HK-2 (cell line): ENCODE measurements around the gene ACOT8.
"Not testable (repeated sequence)": the region's sequence is repeated elsewhere in the genome, so short reads cannot be mapped to it uniquely, and the experiment has no call there.

ENCODE experiments used
- DNase-seq: peaks from one replicate; pipeline ENCODE4 v3.0.0-alpha.2; 2018; ENCODE audit not compliant: unreplicated experiment

The ACOT8 gene

DNA sequence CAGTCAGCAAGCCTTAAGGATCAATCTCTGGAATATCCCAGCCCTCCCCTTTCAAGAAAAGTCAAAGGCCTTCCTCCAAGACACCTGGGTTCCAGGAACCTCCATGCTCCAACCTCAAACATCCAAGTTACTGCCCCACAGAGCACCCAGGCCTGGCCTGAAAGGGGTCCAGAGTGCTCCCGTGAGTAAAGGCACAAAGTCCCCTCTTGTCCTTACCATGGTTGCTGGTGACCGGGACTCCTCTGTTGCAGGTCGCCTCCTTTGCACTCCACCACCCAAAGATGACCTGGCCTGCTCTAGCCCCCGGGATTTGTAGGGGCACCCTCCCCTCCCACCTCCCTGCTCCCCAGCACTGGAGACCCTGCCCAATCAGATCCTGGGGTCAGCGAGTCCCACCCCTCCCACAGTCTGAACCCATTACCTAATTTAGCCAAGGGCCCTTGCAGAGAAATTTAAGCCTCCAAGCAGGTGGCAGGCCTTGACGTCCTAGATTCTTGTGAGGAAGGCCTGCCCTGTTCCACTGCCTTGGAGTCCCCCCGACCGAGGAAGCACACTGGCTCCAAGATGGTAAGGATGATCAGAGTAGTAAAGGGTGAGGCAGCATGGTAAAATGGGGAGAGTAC is 30.1 kb downstream of the ACOT8 start, which contains the start of gene TNNC2:
TSS of gene TNNC2 (minus strand) at position 283 of the 623 bp plus-strand sequence. CDS start at position 219, 64 bp downstream.
- DNase-seq, result no peak

GRCh38 chr20:45826381-45827019 is 30.7 kb downstream of the ACOT8 start:
- DNase-seq, result no peak

DNA sequence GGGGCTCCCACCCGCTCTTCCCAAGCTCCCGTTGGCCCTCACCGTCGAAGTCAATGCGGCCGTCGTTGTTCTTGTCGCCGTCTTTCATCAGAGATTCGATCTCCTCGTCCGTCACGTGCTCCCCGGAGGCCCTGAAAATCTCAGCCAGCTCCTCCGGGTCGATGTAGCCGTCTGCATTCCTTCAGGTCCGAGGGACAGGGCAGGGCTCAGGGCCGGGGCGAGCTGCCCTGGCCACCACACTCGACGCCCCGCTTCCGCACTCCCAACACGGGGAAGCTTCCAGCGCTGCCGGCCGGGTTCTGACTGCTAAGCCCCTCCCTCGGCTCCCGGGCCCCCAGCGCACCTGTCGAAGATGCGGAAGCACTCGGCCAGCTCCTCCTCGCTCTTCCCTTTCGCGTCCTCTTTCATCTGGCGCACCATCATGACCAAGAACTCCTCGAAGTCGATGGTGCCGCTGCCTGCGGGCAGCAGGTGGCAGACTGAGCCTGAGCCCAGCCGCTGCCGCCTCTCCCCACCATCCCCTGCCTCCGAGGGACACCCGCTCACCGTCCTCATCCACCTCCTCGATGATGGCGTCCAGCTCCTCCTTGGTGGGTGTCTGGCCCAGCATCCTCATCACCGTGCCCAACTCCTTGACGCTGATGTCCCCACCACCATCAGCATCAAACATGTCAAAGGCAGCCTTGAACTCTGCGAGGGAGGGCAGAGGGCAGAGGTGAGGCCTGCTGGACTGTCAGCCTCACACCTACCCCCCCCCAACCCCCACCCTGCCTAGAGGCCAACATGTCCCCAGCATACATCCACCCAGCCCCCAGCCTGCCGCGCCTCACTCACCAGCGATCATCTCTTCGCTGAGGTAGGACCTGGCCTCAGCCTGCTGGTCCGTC is 33.0 kb downstream of the ACOT8 start:
- no peak for DNase-seq

DNA sequence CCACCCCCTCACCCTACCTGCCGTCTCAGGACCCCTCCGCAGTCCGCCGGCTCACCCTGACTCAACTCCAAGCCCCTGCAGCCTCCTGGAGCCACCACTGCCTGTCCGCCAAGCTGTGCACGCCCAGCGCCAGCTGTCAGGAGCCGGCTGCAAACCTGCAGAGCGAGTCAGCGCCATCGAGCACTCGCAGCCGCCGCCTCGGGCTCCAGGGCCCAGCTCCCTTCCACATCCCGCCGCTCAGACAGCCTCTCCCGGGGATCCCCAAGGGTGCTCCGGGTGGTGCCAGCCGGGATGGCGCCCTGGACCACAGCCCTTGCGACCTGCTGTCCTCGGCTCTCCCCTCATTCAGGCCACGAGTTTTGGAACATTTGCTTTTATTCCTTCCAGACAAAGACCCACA is 34.3 kb downstream of the ACOT8 start:
- DNase-seq, result peak; percentile 57

DNA sequence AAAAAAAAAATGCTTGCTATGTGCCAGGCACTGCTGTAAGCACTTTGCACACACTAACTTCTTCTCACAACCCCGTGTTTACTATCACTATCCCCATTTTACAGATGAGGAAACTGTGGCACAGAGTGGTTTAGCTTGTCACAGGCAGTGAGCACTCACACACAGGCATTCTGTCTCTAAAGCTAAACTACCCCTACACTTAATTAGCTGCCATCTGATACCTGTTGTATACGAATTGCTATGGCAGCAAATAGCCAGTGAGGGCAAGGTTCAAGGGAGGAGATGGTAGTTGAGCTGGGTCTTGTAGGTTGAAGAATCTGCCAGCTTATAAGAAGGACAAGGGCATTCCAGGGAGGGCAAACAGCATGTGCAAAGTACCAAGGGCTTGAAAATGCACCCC is 35.2 kb downstream of the ACOT8 start:
- DNase-seq, result no peak

GRCh38 chr20:45819466-45819865 is 37.7 kb downstream of the ACOT8 start:
- no peak for DNase-seq

GRCh38 chr20:45818239-45818638 is 39.0 kb downstream of the ACOT8 start:
- DNase-seq, result no peak

- DNase-seq, result no peak
Observed at GRCh38 chr20:45817376-45818194, 39.6 kb downstream of the ACOT8 start.

DNA sequence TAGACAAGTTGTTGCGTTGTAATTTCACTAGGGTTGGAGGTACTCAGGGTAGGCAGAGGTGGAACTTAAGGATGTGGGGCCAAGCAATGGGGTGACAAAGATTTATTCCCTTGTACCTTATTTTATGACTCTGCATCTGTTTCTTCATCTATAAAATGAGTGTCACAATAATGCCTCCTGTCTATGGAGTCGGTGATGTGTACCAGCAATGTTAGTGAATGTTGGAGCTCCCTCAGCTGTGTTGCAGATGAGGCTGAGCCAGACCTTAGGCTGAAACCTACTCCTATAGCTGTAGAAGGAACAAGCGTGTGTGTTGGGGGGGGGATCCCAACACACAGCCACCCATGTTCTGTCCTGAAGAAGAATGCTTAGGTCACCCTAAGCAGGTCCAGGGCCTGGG is 40.2 kb downstream of the ACOT8 start:
- no peak for DNase-seq

GRCh38 chr20:45814314-45814713 is 42.9 kb downstream of the ACOT8 start:
- no peak for DNase-seq

GRCh38 chr20:45813489-45813888 is 43.7 kb downstream of the ACOT8 start:
- no peak for DNase-seq

GRCh38 chr20:45813006-45813340 is 44.2 kb downstream of the ACOT8 start:
- no peak for DNase-seq

DNA sequence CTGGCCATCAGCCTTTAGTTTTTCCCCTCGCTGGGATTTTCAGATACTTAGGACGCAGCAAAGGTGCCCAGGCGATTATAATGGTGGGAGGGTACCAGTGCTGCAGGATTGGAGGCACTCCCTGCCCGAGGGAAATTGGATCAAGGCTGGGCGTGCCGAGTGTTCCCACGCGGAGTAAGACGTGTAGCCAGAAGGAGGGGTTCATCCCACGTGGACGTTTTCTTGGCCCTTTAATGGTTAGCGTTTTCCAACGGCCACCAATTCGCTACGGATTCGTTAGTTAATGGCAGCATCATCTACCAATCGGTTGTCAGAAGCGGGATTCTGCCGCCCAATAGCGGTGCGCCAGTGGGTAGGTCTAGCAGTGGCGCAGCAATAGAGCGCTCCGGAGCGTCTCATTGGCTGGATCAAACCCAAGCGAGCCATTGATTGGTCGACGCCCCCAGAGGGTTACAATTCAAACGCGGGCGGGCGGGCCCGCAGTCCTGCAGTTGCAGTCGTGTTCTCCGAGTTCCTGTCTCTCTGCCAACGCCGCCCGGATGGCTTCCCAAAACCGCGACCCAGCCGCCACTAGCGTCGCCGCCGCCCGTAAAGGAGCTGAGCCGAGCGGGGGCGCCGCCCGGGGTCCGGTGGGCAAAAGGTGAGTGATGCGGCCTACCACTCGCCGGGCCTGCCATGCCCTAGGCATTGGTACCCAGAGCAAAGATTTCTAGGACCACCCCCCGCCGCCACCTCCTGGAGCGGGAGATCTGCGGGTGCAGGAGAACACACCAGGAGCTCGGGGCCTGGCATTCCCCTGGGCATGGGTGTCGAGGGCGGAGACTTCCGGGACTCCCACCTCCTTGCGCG is 44.8 kb downstream of the ACOT8 start, which contains the start of gene UBE2C:
TSS of gene UBE2C (plus strand) at position 488 of the 849 bp plus-strand sequence. CDS start at position 540, 52 bp downstream.
- DNase-seq, result peak; percentile 100

DNA sequence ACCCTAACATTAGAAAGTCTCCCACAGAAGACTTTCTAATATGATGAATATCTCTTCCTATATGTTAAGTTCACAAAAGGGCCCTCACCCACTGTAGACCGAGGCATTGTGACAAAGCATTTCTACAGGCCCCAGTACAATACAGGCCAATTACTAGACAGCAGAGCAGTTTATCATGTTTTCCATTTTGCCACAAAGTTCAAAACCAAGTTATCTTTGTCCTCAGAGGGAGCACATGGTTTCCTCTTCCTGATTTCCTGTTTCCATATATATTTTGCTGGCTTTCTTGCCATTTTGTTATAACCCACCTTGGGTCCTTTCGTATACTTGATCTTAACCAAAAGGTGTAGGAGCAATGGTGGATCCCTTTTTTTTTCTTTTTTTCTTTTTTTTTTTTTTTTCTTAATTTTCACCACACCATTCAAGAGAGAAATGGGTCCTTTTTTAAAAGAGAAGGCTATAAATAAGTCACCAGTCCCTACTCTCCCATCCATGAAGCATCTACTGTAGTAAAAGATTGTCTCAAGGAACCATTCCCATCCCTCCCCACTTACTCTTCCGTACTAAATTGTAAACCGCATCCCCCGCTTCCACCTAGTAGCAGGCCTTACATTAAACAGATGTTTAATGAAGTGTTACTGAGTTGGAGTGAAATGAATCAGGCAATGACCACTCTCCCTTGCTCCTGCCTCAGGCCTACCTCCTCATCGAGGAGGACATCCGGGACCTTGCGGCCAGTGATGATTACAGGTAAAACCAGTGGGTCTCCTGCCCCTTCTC is 46.8 kb downstream of the ACOT8 start:
- DNase-seq, result no peak

- no peak for DNase-seq
Observed at GRCh38 chr20:45801851-45802250, 55.3 kb downstream of the ACOT8 start.

- DNase-seq, result peak; percentile 63
Observed at GRCh38 chr20:45798935-45799642, 58.1 kb downstream of the ACOT8 start.

GRCh38 chr20:45797955-45798354 is 59.2 kb downstream of the ACOT8 start:
- DNase-seq, result not testable (repeated sequence)

DNA sequence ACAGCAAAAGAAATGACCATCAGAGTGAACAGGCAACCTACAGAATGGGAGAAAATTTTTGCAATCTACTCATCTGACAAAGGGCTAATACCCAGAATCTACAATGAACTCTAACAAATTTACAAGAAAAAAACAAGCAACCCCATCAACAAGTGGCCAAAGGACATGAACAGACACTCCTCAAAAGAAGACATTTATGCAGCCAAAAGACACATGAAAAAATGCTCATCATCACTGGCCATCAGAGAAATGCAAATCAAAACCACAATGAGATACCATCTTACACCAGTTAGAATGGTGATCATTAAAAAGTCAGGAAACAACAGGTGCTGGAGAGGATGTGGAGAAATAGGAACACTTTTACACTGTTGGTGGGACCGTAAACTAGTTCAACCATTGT is 59.7 kb downstream of the ACOT8 start:
- not testable (repeated sequence) for DNase-seq

DNA sequence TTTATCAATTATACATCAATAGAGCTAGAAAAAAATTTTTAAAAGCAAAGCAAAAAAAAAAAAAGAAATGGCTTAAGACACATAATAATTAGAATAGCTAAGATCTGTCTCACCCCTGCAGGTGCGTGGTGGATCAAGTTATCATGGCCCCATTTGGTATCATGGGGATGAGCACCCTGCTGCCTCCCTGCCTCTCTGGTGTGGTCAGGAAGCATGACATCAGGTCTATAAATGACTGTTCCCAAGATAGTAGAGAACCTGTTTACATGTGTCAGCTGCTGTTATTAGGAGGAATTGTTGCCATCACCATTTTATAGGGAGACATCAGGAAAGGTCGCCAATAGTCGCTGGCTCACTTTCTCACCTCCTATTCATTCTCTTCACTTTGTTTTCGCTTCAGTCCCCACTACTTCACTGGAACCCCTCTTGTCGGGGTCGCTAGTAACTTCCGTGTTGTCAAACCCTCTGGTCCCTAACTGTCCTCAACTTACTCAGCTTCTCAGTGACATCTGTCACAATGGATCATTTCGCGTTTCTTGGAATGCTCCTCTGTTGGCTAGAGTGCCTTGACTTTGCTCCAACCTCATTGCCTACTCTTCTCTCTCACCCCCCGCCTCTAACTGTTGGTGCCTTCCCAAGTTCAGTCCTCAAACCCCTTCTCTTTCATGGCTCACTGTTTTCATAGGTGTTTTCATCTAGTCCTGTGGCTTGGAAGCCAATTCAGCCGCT is 60.7 kb downstream of the ACOT8 start:
- no peak for DNase-seq
